Body of pancreas (tissue), 4 donors: ENCODE data around the gene ARF4. TPM values are rescaled to one million over a fixed set of nuclear protein-coding genes. Genes with fewer than 3 reads are reported as not detected.

Experiments
- ATAC-seq: fragments of 150-250 bp; one replicate; pipeline ENCODE4 v1.9.1; 2016
- DNase-seq, 4 donors: peaks; one replicate each; pipeline ENCODE4 v3.0.0-alpha.2; 2019
- H3K27ac ChIP-seq, 4 donors: fragments of 200-600 bp; sonication (generic); 1 replicate in 3 of 4; 2 replicates in 1 of 4; pipeline versions ENCODE4 v1.5.1 to v1.6.1; 2016 to 2019; ENCODE audit warnings: mild to moderate bottlenecking in 1 of 4, mixed read lengths in 1 of 4, moderate library complexity in 1 of 4
- H3K27me3 ChIP-seq, 2 donors: fragments of 200-600 bp; sonication (generic); one replicate each; pipeline ENCODE4 v1.6.0; 2016; ENCODE audit warnings: mild to moderate bottlenecking in 1 of 2
- H3K36me3 ChIP-seq, 2 donors: fragments of 200-600 bp; sonication (generic); replicated peaks in 1 of 2; 2 replicates each; pipeline ENCODE4 v1.5.1; 2016; ENCODE audit warnings: low read depth in 2 of 2; ENCODE audit not compliant: insufficient read depth in 1 of 2
- H3K4me1 ChIP-seq: fragments of 200-600 bp; sonication (generic); one replicate; pipeline ENCODE4 v1.6.0; 2016
- H3K4me3 ChIP-seq, 2 donors: fragments of 200-600 bp; sonication (generic); 1 replicate in 1 of 2; 2 replicates in 1 of 2; pipeline ENCODE4 v1.5.1; 2016 to 2019
- H3K9me3 ChIP-seq, 3 donors: fragments of 200-600 bp; sonication (generic); 1 replicate in 2 of 3; 2 replicates in 1 of 3; pipeline ENCODE4 v1.5.1; 2016
- POLR2A ChIP-seq, 3 donors: fragments of 450-650 bp; IDR thresholded peaks; one replicate each; pipeline ENCODE4 v1.6.1; 2016; ENCODE audit warnings: antibody characterized with exemption in 3 of 3, mild to moderate bottlenecking in 2 of 3
- WGBS, 2 donors: methylation state at CpG; one replicate each; pipeline ENCODE4 v1.1.5; 2017; 5-methylcytosine and 5-hydroxymethylcytosine counted together
- intact Hi-C: fragments of 100-400 bp; cut with DNase I; formaldehyde crosslinking; loops from one replicate; pipeline ENCODE4 v1.15.1; 2023
- small RNA-seq: library from RNA; depleted of rRNA; stranded (forward); fragments of <200 nt; gene quantifications from one replicate; pipeline ENCODE3, GENCODE V24; 2016
- total RNA-seq, 2 donors: library from RNA; depleted of rRNA; stranded (reverse); fragments of >200 nt; gene quantifications; one replicate each; pipeline ENCODE4 v1.1.0, GENCODE V29; 2016
- TF ChIP-seq, protein P1 (sequence below), 7 experiments: fragments of 450-650 bp in 4 of 7; fragments of 200-600 bp in 3 of 7; sonication (generic) in 3 of 7; IDR thresholded peaks; one replicate each; pipeline ENCODE4 v1.5.1; 2016 to 2019; ENCODE audit warnings: antibody characterized with exemption in 7 of 7

The ARF4 gene
- total RNA-seq, 2 donors from 2014 or later = 62.0 to 90.3 TPM

DNA sequence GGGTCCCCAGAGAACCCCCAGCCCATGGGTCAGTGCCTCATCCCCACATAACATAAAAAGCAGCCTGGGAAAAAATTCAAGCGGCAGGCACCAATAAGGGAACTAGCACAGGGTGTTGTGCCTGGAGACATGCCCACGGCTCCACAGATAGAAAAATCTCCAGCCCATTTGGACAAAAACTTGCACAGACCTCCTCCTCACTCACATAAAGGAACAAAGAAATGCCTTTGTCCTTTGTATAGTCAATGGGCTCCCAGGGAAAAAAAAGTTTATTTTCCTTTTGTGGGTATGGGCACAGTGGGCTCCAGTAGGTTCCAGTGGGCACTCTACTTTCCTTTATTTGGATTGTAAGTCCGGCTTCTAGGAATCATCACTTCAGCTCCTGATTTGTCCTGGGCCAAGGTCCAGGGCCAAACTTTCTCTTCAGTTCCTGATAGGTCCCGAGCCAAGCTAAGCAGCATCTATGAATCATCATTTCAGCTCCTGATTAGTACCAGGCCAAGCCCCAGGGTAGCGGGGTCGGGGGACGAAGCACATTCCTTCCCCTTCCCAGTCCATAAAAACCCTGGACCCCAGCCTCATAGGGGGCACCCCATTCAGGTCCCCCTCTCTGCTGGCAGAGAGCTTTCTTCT is 51.4 kb downstream of the ARF4 start:
- Histone ChIP-seq H3K27ac (peak overlapping the region in 3 of 4 donors; percentile 48 to 81 (median 65)), H3K27me3 (no peaks in the 10 kb centered on the region), H3K36me3 (no peaks in the 10 kb centered on the region), H3K9me3 (no peaks in the 10 kb centered on the region), H3K4me1 (peaks cover 23% of the 10 kb centered on the region), H3K4me3 (no peak overlapping the region)
- 63 to 67% methylated on average over 5 to 7 of the region's 7 CpGs for WGBS, 2 donors
- intact Hi-C loops = no loop called here
- no peak for TF ChIP-seq POLR2A (IDR thresholded peaks at IDR 0.05)
- TF ChIP-seq, protein P1, sequence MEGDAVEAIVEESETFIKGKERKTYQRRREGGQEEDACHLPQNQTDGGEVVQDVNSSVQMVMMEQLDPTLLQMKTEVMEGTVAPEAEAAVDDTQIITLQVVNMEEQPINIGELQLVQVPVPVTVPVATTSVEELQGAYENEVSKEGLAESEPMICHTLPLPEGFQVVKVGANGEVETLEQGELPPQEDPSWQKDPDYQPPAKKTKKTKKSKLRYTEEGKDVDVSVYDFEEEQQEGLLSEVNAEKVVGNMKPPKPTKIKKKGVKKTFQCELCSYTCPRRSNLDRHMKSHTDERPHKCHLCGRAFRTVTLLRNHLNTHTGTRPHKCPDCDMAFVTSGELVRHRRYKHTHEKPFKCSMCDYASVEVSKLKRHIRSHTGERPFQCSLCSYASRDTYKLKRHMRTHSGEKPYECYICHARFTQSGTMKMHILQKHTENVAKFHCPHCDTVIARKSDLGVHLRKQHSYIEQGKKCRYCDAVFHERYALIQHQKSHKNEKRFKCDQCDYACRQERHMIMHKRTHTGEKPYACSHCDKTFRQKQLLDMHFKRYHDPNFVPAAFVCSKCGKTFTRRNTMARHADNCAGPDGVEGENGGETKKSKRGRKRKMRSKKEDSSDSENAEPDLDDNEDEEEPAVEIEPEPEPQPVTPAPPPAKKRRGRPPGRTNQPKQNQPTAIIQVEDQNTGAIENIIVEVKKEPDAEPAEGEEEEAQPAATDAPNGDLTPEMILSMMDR (IDR thresholded peaks at IDR 0.05) = no peak
- DNase-seq (peak in 3 of 4 donors; percentile 17 to 46 (median 33)), ATAC-seq (no peak)

DNA sequence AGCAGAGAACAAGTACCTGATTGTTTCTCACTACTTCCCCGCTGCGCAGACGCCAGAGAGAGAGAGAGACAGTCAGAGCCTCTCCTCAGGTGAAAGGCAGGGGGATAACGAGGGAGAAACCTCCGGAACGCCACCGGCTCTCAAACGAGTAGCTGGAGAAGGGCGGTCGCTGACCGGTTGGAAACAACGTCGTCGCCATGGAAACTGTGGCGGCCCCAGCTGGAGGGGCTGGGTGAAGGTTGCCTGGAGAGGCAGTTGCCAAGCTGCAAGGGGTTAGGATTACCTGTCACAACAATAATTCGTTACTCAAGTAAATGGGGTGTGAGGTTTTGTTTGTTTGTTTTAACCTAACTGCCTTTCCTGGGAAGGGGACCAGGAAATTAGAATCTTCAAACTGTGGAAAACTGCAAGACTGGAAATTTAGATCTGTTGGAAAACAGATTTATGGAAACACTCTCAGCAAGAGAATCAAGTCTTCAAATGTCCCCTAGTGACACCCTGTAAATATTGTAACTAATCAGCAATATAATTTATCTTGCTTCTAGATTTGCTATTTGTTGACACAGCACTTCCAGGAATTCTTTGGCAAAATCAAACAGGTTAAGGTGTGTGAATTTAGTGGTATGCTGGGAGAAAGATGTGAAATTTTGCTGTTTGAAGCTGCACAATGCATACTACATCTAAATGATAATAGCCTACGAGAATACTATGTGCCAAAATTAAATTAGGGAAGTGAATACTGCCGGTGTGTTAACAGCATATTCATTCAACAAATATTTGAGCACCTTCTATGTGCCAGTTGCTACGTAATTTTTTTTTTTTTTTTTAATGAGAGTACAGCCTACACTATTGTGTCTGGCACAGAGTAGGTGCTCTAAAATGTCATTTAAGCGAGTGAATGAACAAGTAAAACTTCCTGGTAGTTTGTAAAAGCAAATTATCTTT is 52.7 kb downstream of the ARF4 start, which contains the start of gene DNAH12:
DNAH12 (minus strand) TSS at position 164 of the 945 bp plus-strand sequence. CDS start 1,474 bp downstream, outside the sequence.
- intact Hi-C loops = no loop called here
- peaks cover 23% of the 10 kb centered on the region for H3K4me1 ChIP-seq
- peak within 1 kb of the TSS; percentile 33 to 81 (median 71) for H3K27ac ChIP-seq
- H3K4me3 ChIP-seq = no peak within 1 kb of the TSS
- no peaks in the 10 kb centered on the region for H3K9me3 ChIP-seq
- ATAC-seq = peak; percentile 87
- DNase-seq = peak; percentile 74 to 86 (median 79)
- no peaks in the 10 kb centered on the region for H3K36me3 ChIP-seq
- no peaks in the 10 kb centered on the region for H3K27me3 ChIP-seq
- 2 to 3% methylated on average over 19 to 20 of the region's 20 CpGs for WGBS, 2 donors
- TF ChIP-seq POLR2A (IDR thresholded peaks at IDR 0.05) = peak in 2 of 3 donors; percentile 51 to 63
- TF ChIP-seq, protein P1 (IDR thresholded peaks at IDR 0.05) = no peak

DNA sequence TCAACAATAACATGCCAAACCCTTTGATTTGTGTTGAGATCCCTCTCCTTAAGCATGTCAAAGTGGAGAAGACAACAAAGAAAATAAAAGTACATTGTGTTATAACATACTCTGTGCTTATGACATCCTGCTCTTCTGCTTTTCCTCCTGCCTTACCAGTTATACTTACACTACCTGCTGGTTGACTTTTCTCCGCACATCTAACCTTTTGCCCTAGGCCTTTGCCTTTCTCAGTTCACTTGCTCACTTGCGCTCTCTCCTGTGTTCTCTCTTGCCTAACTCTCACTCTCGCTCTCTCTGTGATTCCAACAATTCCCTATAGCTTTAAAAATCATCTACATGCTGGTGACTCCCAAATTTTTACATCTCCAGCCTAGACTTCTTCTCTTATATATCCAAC is 58.7 kb downstream of the ARF4 start:
- 95 to 98% methylated on average over 3 of the region's 3 CpGs for WGBS, 2 donors

DNA sequence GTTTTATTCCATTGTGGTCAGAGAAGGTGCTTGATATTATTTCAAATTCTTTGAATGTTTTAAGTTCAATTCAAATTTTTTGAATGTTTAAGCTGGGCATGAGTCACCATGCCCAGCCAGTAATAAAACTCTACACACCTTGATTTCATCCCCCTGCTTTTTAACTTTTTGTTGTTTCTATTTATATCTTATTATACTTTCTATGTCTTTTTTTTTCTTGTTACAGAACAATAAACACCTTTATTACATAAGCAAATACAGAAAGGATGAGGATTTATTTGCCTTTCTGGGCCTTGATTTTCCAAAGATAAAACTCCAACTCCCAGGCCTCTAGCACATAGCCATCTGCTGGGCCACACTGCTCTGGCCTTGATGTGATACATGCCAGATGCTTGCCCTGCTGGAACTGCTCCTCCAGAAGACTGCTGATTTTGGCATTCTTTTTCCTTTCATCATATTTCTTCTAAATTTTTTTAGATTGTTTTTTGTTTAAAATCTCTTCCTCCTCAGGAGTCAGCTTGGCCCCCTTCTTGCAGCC is 67.0 kb downstream of the ARF4 start:
- DNase-seq = peak in 2 of 4 donors; percentile 6 to 26
- no peaks in the 10 kb centered on the region for H3K36me3 ChIP-seq
- H3K27ac ChIP-seq = no peak overlapping the region
- H3K9me3 ChIP-seq = no peaks in the 10 kb centered on the region
- no peaks in the 10 kb centered on the region for H3K27me3 ChIP-seq
- intact Hi-C loops = no loop called here
- peak; percentile 38 for ATAC-seq
- no peaks in the 10 kb centered on the region for H3K4me1 ChIP-seq
- no peak overlapping the region for H3K4me3 ChIP-seq
- TF ChIP-seq POLR2A (IDR thresholded peaks at IDR 0.05) = no peak
- TF ChIP-seq, protein P1 (IDR thresholded peaks at IDR 0.05) = no peak

More for the DNA sequence above, 58.7 kb downstream of the ARF4 start:
- no peaks in the 10 kb centered on the region for H3K36me3 ChIP-seq
- no peaks in the 10 kb centered on the region for H3K9me3 ChIP-seq
- H3K27me3 ChIP-seq = no peaks in the 10 kb centered on the region
- no peak for TF ChIP-seq POLR2A (IDR thresholded peaks at IDR 0.05)
- intact Hi-C loops = no loop called here
- H3K4me3 ChIP-seq = no peak overlapping the region
- DNase-seq (no peak), ATAC-seq (no peak)
- H3K4me1 ChIP-seq = no peaks in the 10 kb centered on the region
- no peak overlapping the region for H3K27ac ChIP-seq

Small RNAs within 50 kb of the gene (small RNA-seq; reads per million reads assigned to genes)
- gene RNU6-108P = not detected
- gene RNU6-483P = not detected
- gene RNU6ATAC26P = not detected

Other genes starting within 250 kb of the ARF4 start
- under 1 TPM; 0.52 to 0.99 TPM for gene DNAH12, start 53.0 kb downstream of the ARF4 start, total RNA-seq
- 10 to 100 TPM in 1 of 2 donors, 1 to 10 TPM in 1; 7.5 to 13.5 TPM for gene PDE12, start 41.1 kb downstream of the ARF4 start, total RNA-seq
- gene DENND6A, start 95.7 kb upstream of the ARF4 start, total RNA-seq = 1 to 10 TPM; 5.9 to 9.9 TPM
- 10 to 100 TPM; 36.6 TPM for gene SLMAP, start 159.0 kb upstream of the ARF4 start, total RNA-seq